Liver (tissue), 9 donors: ENCODE measurements around the gene DCK. TPM values are rescaled to one million over a fixed set of nuclear protein-coding genes. Genes with fewer than 3 reads are reported as not detected.

Source experiments
- DNase-seq: peaks from one replicate; pipeline ENCODE4 v3.0.0-alpha.2; 2017; ENCODE audit warnings: low spot score
- H3K27ac ChIP-seq, 2 donors: one replicate each; pipeline ENCODE4 v1.7.0; 2013; ENCODE audit warnings: inconsistent platforms in 2 of 2, low read length in 2 of 2, control low read depth in 1 of 2, low read depth in 1 of 2, mild to moderate bottlenecking in 1 of 2
- H3K27me3 ChIP-seq, 4 donors: one replicate each; pipeline versions ENCODE4 v1.6.1 to v1.7.0; 2013; ENCODE audit warnings: low read length in 3 of 4, inconsistent platforms in 1 of 4, mild to moderate bottlenecking in 1 of 4, moderate library complexity in 1 of 4; ENCODE audit not compliant: control insufficient read depth in 4 of 4, insufficient read depth in 4 of 4
- H3K36me3 ChIP-seq, 4 donors: one replicate each; pipeline versions ENCODE4 v1.6.1 to v1.7.0; 2013; ENCODE audit warnings: low read length in 3 of 4, mild to moderate bottlenecking in 3 of 4, low read depth in 1 of 4, moderate library complexity in 1 of 4; ENCODE audit not compliant: control insufficient read depth in 4 of 4, insufficient read depth in 3 of 4
- H3K4me1 ChIP-seq, 4 donors: one replicate each; pipeline versions ENCODE4 v1.6.1 to v1.7.0; 2013; ENCODE audit warnings: low read length in 3 of 4, mild to moderate bottlenecking in 3 of 4, moderate library complexity in 1 of 4; ENCODE audit not compliant: control insufficient read depth in 4 of 4, insufficient read depth in 4 of 4
- H3K4me3 ChIP-seq, 3 donors: one replicate each; pipeline versions ENCODE4 v1.6.1 to v1.7.0; 2013; ENCODE audit warnings: low read length in 3 of 3, control low read depth in 1 of 3, low read depth in 1 of 3, mild to moderate bottlenecking in 1 of 3
- H3K9ac ChIP-seq, 2 donors: one replicate each; pipeline ENCODE4 v1.7.0; 2013; ENCODE audit warnings: low read length in 2 of 2, mild to moderate bottlenecking in 2 of 2, moderate library complexity in 2 of 2, control low read depth in 1 of 2, low read depth in 1 of 2
- H3K9me3 ChIP-seq, 4 donors: one replicate each; pipeline versions ENCODE4 v1.6.1 to v1.7.0; 2013; ENCODE audit warnings: low read length in 3 of 4; ENCODE audit not compliant: control insufficient read depth in 4 of 4
- EGR1 ChIP-seq, 2 donors: IDR thresholded peaks; 2 replicates each; pipeline ENCODE4 v1.6.1; 2016 to 2018; ENCODE audit warnings: antibody characterized with exemption in 2 of 2, low read depth in 2 of 2
- FOXA1 ChIP-seq: IDR thresholded peaks from 2 replicates; pipeline ENCODE4 v1.6.1; 2016; ENCODE audit warnings: antibody characterized with exemption
- FOXA2 ChIP-seq: IDR thresholded peaks from 2 replicates; pipeline ENCODE4 v1.6.1; 2016; ENCODE audit warnings: antibody characterized with exemption
- GABPA ChIP-seq, 2 donors: IDR thresholded peaks in 1 of 2; conservative IDR thresholded peaks in 1 of 2; 2 replicates each; pipeline ENCODE4 v1.6.1; 2016; ENCODE audit warnings: antibody characterized with exemption in 2 of 2, mild to moderate bottlenecking in 1 of 2, moderate library complexity in 1 of 2
- HNF4A ChIP-seq, 2 donors: conservative IDR thresholded peaks; 2 replicates each; pipeline ENCODE4 v1.6.1; 2016; ENCODE audit warnings: antibody characterized with exemption in 2 of 2, mild to moderate bottlenecking in 2 of 2
- HNF4G ChIP-seq: IDR thresholded peaks from 2 replicates; pipeline ENCODE4 v1.6.1; 2016; ENCODE audit warnings: antibody characterized with exemption
- JUND ChIP-seq, 2 donors: IDR thresholded peaks; 2 replicates each; pipeline ENCODE4 v1.6.1; 2016; ENCODE audit warnings: antibody characterized with exemption in 2 of 2
- NR2F2 ChIP-seq: IDR thresholded peaks from 2 replicates; pipeline ENCODE4 v1.6.1; 2016; ENCODE audit warnings: antibody characterized with exemption
- RAD21 ChIP-seq, 2 donors: IDR thresholded peaks; 2 replicates each; pipeline ENCODE4 v1.6.1; 2016; ENCODE audit warnings: antibody characterized with exemption in 2 of 2, mild to moderate bottlenecking in 2 of 2
- RXRA ChIP-seq, 2 donors: IDR thresholded peaks; 2 replicates each; pipeline ENCODE4 v1.6.1; 2017 to 2018; ENCODE audit warnings: antibody characterized with exemption in 2 of 2, mild to moderate bottlenecking in 1 of 2
- SP1 ChIP-seq: IDR thresholded peaks from 2 replicates; pipeline ENCODE4 v1.6.1; 2018; ENCODE audit warnings: antibody characterized with exemption, mild to moderate bottlenecking
- TAF1 ChIP-seq: conservative IDR thresholded peaks from 2 replicates; pipeline ENCODE4 v1.6.1; 2016; ENCODE audit warnings: antibody characterized with exemption, mild to moderate bottlenecking
- YY1 ChIP-seq: IDR thresholded peaks from 2 replicates; pipeline ENCODE4 v1.6.1; 2016; ENCODE audit warnings: antibody characterized with exemption, mild to moderate bottlenecking
- WGBS: extraction: QIAGEN DNeasy Blood & Tissue Kit; methylation state at CpG from one replicate; pipeline ENCODE4 v1.1.7; 2013; 5-methylcytosine and 5-hydroxymethylcytosine counted together
- polyA plus RNA-seq, 2 donors: library from polyadenylated mRNA; stranded (reverse) in 1 of 2; unstranded in 1 of 2; fragments of 200-250 nt in 1 of 2; fragments of >200 nt in 1 of 2; fragmentation: Nextera tagmentation in 1 of 2; extraction: Ambion mirVana in 1 of 2; gene quantifications; one replicate each; pipeline versions ENCODE4 v1.2.1 to v1.2.3, GENCODE V29; 2013 to 2015
- total RNA-seq, 2 donors: library from RNA; depleted of rRNA; stranded (reverse); fragments of >200 nt; gene quantifications; one replicate each; pipeline ENCODE4 v1.2.3, GENCODE V29; 2014
- TF ChIP-seq, protein P1 (sequence below): fragments of 150-350 bp; IDR thresholded peaks from 2 replicates; pipeline ENCODE4 v1.5.1; 2017; ENCODE audit warnings: improper control_type of control experiment, low read depth, low read length; ENCODE audit not compliant: missing input control
- TF ChIP-seq, protein P2 (sequence below): IDR thresholded peaks from 2 replicates; pipeline ENCODE4 v1.6.1; 2016; ENCODE audit warnings: antibody characterized with exemption, mild to moderate bottlenecking
- TF ChIP-seq, protein P3 (sequence below): IDR thresholded peaks from 2 replicates; pipeline ENCODE4 v1.6.1; 2016; ENCODE audit warnings: antibody characterized with exemption
- TF ChIP-seq, protein P4 (sequence below): IDR thresholded peaks from 2 replicates; pipeline ENCODE4 v1.6.1; 2016; ENCODE audit warnings: antibody characterized with exemption
- donor health status: healthy.
- donor health status: healthy.
- donor health status: healthy.
- donor health status: healthy.
- donor health status: healthy.

The DCK gene
- total and polyA plus RNA-seq, 4 donors, result 2.8 to 55.9 (median 3.7) TPM

DNA sequence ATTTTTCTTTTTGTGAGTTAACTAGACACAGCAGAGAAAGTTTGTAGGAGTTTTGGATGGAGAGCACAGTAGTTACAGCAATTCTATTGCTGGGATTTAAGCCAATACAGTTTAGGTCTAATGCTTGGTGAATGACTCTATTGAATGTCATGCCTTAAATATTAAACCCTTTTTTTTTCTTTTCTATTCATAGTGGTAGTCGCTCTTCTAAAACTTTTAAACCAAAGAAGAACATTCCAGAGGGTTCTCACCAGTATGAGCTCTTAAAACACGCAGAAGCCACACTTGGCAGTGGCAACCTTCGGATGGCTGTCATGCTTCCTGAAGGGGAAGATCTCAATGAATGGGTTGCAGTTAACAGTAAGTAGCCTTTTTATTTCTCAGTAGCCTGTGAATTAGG, 34.8 kb upstream of the DCK start:
- no peaks in the 10 kb centered on the region for H3K9me3 ChIP-seq
- no peak overlapping the region for H3K9ac ChIP-seq
- no peak overlapping the region for H3K4me3 ChIP-seq
- H3K4me1 ChIP-seq, result no peaks in the 10 kb centered on the region
- DNase-seq, result no peak
- H3K36me3 ChIP-seq, result peaks cover 0 to 5% (median under 1%) of the 10 kb centered on the region in 4 donors
- no peaks in the 10 kb centered on the region for H3K27me3 ChIP-seq
- TF ChIP-seq NR2F2 (no peak), GABPA (IDR thresholded peaks at IDR 0.05 in 1 of 2, conservative IDR thresholded peaks at IDR 0.05 in 1 of 2) (no peak), FOXA1 (no peak), HNF4G (no peak), YY1 (no peak), EGR1 (IDR thresholded peaks at IDR 0.05; ENCODE audit: low read depth in 2 of 2) (no peak), RAD21 (IDR thresholded peaks at IDR 0.05) (no peak), FOXA2 (no peak)
- TF ChIP-seq, protein P1, sequence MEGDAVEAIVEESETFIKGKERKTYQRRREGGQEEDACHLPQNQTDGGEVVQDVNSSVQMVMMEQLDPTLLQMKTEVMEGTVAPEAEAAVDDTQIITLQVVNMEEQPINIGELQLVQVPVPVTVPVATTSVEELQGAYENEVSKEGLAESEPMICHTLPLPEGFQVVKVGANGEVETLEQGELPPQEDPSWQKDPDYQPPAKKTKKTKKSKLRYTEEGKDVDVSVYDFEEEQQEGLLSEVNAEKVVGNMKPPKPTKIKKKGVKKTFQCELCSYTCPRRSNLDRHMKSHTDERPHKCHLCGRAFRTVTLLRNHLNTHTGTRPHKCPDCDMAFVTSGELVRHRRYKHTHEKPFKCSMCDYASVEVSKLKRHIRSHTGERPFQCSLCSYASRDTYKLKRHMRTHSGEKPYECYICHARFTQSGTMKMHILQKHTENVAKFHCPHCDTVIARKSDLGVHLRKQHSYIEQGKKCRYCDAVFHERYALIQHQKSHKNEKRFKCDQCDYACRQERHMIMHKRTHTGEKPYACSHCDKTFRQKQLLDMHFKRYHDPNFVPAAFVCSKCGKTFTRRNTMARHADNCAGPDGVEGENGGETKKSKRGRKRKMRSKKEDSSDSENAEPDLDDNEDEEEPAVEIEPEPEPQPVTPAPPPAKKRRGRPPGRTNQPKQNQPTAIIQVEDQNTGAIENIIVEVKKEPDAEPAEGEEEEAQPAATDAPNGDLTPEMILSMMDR, result no peak
- TF ChIP-seq, protein P2, sequence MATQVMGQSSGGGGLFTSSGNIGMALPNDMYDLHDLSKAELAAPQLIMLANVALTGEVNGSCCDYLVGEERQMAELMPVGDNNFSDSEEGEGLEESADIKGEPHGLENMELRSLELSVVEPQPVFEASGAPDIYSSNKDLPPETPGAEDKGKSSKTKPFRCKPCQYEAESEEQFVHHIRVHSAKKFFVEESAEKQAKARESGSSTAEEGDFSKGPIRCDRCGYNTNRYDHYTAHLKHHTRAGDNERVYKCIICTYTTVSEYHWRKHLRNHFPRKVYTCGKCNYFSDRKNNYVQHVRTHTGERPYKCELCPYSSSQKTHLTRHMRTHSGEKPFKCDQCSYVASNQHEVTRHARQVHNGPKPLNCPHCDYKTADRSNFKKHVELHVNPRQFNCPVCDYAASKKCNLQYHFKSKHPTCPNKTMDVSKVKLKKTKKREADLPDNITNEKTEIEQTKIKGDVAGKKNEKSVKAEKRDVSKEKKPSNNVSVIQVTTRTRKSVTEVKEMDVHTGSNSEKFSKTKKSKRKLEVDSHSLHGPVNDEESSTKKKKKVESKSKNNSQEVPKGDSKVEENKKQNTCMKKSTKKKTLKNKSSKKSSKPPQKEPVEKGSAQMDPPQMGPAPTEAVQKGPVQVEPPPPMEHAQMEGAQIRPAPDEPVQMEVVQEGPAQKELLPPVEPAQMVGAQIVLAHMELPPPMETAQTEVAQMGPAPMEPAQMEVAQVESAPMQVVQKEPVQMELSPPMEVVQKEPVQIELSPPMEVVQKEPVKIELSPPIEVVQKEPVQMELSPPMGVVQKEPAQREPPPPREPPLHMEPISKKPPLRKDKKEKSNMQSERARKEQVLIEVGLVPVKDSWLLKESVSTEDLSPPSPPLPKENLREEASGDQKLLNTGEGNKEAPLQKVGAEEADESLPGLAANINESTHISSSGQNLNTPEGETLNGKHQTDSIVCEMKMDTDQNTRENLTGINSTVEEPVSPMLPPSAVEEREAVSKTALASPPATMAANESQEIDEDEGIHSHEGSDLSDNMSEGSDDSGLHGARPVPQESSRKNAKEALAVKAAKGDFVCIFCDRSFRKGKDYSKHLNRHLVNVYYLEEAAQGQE, result no peak
- TF ChIP-seq, protein P3, sequence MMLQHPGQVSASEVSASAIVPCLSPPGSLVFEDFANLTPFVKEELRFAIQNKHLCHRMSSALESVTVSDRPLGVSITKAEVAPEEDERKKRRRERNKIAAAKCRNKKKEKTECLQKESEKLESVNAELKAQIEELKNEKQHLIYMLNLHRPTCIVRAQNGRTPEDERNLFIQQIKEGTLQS, result no peak
- TF ChIP-seq, protein P4, sequence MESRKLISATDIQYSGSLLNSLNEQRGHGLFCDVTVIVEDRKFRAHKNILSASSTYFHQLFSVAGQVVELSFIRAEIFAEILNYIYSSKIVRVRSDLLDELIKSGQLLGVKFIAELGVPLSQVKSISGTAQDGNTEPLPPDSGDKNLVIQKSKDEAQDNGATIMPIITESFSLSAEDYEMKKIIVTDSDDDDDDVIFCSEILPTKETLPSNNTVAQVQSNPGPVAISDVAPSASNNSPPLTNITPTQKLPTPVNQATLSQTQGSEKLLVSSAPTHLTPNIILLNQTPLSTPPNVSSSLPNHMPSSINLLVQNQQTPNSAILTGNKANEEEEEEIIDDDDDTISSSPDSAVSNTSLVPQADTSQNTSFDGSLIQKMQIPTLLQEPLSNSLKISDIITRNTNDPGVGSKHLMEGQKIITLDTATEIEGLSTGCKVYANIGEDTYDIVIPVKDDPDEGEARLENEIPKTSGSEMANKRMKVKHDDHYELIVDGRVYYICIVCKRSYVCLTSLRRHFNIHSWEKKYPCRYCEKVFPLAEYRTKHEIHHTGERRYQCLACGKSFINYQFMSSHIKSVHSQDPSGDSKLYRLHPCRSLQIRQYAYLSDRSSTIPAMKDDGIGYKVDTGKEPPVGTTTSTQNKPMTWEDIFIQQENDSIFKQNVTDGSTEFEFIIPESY, result no peak
- 94% methylated on average over 3 of the region's 3 CpGs for WGBS
- H3K27ac ChIP-seq, result no peak overlapping the region

DNA sequence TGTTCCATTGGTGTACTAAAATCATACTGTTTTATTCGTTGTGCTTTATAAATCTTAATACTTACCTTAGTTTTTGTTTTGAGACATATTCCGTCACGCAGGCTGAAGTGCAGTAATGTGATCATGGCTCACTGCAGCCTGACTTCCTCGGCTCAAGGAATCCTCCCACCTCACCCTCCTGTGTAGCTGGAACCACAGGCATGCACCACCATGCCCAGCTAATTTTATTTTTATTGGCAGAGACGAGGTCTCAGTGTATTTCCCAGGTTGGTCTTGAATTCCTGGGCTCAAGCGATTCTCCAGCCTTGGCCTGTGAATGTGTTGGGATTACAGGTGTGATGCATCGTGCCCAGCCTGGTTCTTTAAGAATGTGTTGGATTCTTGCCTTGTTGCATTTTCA, 24.4 kb upstream of the DCK start:
- 94% methylated on average over 7 of the region's 7 CpGs for whole genome bisulfite sequencing
- no peak for DNase-seq
- Histone ChIP-seq H3K9me3 (no peaks in the 10 kb centered on the region), H3K27ac (no peak overlapping the region), H3K27me3 (no peaks in the 10 kb centered on the region), H3K36me3 (peaks cover 0 to 2% (median under 1%) of the 10 kb centered on the region in 4 donors), H3K9ac (no peak overlapping the region), H3K4me1 (no peaks in the 10 kb centered on the region), H3K4me3 (no peak overlapping the region)
- TF ChIP-seq HNF4A (conservative IDR thresholded peaks at IDR 0.05), result no peak
- TF ChIP-seq, protein P2, result no peak
- TF ChIP-seq, protein P3, result no peak
- no peak for TF ChIP-seq NR2F2
- no peak for TF ChIP-seq SP1
- TF ChIP-seq TAF1, result no peak
- no peak for TF ChIP-seq RAD21 (IDR thresholded peaks at IDR 0.05)
- no peak for TF ChIP-seq FOXA2
- no peak for TF ChIP-seq JUND (IDR thresholded peaks at IDR 0.05)
- no peak for TF ChIP-seq RXRA (IDR thresholded peaks at IDR 0.05)
